MCF 10A (cell line): ENCODE results near the gene SLC7A9. TPM values are rescaled to one million over a fixed set of nuclear protein-coding genes. Genes with fewer than 3 reads are reported as not detected.

Experiments
- BruUV-seq: library from RNA; stranded (reverse); fragments of 400-500 nt; replicated peaks from 2 replicates; lab custom pipeline; 2021; lab: Mats Ljungman, UMichigan
- CTCF ChIA-PET: fragments of 300-600 bp; sonication (Branson Sonifier 250); formaldehyde crosslinking; extraction: SDS; loops from one replicate; lab custom pipeline; 2021; ENCODE audit warnings: antibody characterized with exemption, inconsistent platforms; lab: Yijun Ruan, JAX
- POLR2A ChIA-PET: fragments of 300-600, 350-650 bp; sonication (Branson Sonifier 250); formaldehyde crosslinking; extraction: SDS; loops from one replicate; lab custom pipeline; 2020; ENCODE audit warnings: antibody characterized with exemption, inconsistent platforms; lab: Yijun Ruan, JAX
- DNase-seq: peaks from one replicate; pipeline ENCODE4 v3.0.0-alpha.2; 2018; ENCODE audit not compliant: unreplicated experiment
- H3K27ac Mint-ChIP-seq: one replicate; pipeline ENCODE4 v1.8.0; 2022; ENCODE audit warnings: mild to moderate bottlenecking, low read depth, mixed read lengths; ENCODE audit not compliant: unreplicated experiment
- H3K27me3 Mint-ChIP-seq: one replicate; pipeline ENCODE4 v1.8.0; 2022; ENCODE audit warnings: mixed read lengths; ENCODE audit not compliant: insufficient read depth, unreplicated experiment
- H3K36me3 Mint-ChIP-seq: one replicate; pipeline ENCODE4 v1.8.0; 2022; ENCODE audit warnings: mild to moderate bottlenecking, moderate library complexity, mixed read lengths; ENCODE audit not compliant: insufficient read depth, unreplicated experiment
- H3K4me1 Mint-ChIP-seq: one replicate; pipeline ENCODE4 v1.8.0; 2022; ENCODE audit warnings: mixed read lengths; ENCODE audit not compliant: insufficient read depth, unreplicated experiment
- H3K4me3 Mint-ChIP-seq: one replicate; pipeline ENCODE4 v1.8.0; 2022; ENCODE audit warnings: mild to moderate bottlenecking, moderate library complexity, mixed read lengths; ENCODE audit not compliant: unreplicated experiment
- H3K9me3 Mint-ChIP-seq: one replicate; pipeline ENCODE4 v1.8.0; 2022; ENCODE audit warnings: mixed read lengths; ENCODE audit not compliant: unreplicated experiment
- intact Hi-C: fragments of 100-400 bp; cut with micrococcal nuclease; formaldehyde crosslinking; loops from 2 replicates; pipeline ENCODE4 v1.14.1; 2022
- total RNA-seq: library from RNA; stranded (reverse); gene quantifications from 2 replicates; pipeline ENCODE4 v1.2.3, GENCODE V29; 2022
- TF ChIP-seq, protein P1 (sequence below): fragments of 200-600 bp; IDR thresholded peaks from one replicate; pipeline ENCODE4 v1.8.0; 2022; ENCODE audit warnings: antibody characterized with exemption, mild to moderate bottlenecking; ENCODE audit not compliant: unreplicated experiment

SLC7A9 gene
- total RNA-seq, 1 experiment from 2014 or later: not detected

DNA sequence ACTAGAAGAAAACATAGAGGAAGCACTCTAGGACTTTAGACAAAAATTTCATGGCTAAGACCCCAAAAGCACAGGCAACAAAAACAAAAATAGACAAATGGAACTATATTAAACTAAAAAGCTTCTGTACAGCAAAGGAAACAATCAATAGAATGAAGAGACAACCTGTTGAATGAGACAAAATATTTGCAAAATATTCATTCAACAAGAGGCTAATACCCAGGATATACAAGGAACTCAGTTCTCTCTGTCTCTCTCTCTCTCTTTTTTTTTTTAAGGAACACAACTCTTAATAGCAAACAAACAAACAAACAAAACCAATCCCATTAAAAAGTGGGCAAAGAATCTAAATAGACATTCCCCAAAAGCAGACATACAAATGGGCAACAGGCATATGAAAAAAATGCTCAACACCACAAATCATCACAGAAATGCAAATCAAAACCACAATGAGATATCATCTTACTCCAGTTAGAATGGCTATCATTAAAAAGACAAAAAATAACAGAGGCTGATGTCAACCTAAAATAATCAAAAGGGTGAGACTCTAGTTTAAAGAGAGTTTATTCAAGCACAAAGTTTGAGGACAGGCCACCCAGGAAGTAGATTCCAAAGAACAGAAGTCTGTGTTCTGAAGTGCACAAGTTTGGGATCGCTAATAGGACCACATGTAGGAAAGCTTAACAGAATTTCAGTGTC is 27.1 kb upstream of the SLC7A9 start:
- CTCF ChIA-PET: no interaction called here
- TF ChIP-seq, protein P1, sequence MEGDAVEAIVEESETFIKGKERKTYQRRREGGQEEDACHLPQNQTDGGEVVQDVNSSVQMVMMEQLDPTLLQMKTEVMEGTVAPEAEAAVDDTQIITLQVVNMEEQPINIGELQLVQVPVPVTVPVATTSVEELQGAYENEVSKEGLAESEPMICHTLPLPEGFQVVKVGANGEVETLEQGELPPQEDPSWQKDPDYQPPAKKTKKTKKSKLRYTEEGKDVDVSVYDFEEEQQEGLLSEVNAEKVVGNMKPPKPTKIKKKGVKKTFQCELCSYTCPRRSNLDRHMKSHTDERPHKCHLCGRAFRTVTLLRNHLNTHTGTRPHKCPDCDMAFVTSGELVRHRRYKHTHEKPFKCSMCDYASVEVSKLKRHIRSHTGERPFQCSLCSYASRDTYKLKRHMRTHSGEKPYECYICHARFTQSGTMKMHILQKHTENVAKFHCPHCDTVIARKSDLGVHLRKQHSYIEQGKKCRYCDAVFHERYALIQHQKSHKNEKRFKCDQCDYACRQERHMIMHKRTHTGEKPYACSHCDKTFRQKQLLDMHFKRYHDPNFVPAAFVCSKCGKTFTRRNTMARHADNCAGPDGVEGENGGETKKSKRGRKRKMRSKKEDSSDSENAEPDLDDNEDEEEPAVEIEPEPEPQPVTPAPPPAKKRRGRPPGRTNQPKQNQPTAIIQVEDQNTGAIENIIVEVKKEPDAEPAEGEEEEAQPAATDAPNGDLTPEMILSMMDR: no peak

DNA sequence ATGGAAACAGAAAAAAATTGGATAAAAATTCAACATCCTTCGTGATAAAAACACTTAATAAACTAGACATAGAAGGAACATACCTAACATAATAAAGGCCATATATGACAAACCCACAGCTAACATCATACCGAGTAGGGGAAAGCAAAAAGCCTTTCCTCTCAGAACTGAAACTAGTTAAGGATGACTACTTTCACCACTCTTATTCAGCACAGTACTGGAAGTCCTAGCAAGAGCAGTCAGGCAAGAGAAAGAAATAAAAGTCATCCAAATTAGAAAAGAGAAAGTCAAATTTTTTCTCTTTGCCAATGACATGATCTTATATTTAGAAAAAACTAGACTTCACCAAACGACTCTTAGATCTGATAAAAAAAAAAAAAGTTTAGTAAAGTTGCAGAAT is 25.8 kb upstream of the SLC7A9 start:
- no TSS peak for BruUV-seq
- Mint-ChIP-seq H3K4me3 (no peak overlapping the region), H3K4me1 (no peaks in the 10 kb centered on the region), H3K36me3 (peaks cover 7% of the 10 kb centered on the region), H3K9me3 (peaks cover 8% of the 10 kb centered on the region), H3K27me3 (no peaks in the 10 kb centered on the region), H3K27ac (no peak overlapping the region)
- DNase-seq: no peak
- TF ChIP-seq, protein P1: no peak
- POLR2A ChIA-PET: no interaction called here
- CTCF ChIA-PET: no interaction called here
- intact Hi-C loops: no loop called here

More for the DNA sequence above, 27.1 kb upstream of the SLC7A9 start:
- H3K4me3 Mint-ChIP-seq: no peak overlapping the region
- no peak for DNase-seq
- no peak overlapping the region for H3K27ac Mint-ChIP-seq
- H3K9me3 Mint-ChIP-seq: peaks cover 3% of the 10 kb centered on the region
- H3K27me3 Mint-ChIP-seq: no peaks in the 10 kb centered on the region
- POLR2A ChIA-PET: no interaction called here
- H3K36me3 Mint-ChIP-seq: peaks cover 9% of the 10 kb centered on the region
- intact Hi-C loops: no loop called here
- H3K4me1 Mint-ChIP-seq: no peaks in the 10 kb centered on the region
- BruUV-seq: no TSS peak

DNA sequence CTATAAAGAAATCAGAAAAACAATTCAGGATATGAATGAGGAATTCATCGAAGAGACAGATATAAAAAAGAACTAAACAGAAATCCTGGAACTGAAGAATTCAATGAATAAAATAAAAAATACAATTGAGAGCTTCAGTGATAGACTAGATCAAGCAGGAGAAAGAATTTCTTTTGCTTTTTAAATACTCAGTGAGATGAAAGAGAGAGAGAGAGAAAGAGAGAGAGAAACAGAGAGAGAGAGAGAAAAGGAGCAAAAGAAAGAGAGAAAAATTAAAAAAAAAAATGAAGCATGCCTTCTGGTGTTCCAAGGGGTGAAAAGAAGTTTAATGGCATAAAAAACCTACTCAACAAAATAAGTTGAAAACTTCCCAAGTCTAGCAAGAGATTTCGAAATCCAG is 22.0 kb upstream of the SLC7A9 start:
- BruUV-seq: no TSS peak
- CTCF ChIA-PET: interaction anchor here (0.6 kb wide), 1 partner anchor 540 kb away, joined by 3 read pairs; no protein-coding TSS in a partner anchor
- intact Hi-C loops: no loop called here
- Mint-ChIP-seq H3K9me3 (peaks cover 8% of the 10 kb centered on the region), H3K27me3 (no peaks in the 10 kb centered on the region), H3K4me3 (no peak overlapping the region), H3K4me1 (no peaks in the 10 kb centered on the region), H3K36me3 (peaks cover 5% of the 10 kb centered on the region), H3K27ac (no peak overlapping the region)
- DNase-seq: no peak
- POLR2A ChIA-PET: interaction anchor here (0.7 kb wide), 1 partner anchor 248 kb away, joined by 4 read pairs; no protein-coding TSS in a partner anchor
- TF ChIP-seq, protein P1: no peak

DNA sequence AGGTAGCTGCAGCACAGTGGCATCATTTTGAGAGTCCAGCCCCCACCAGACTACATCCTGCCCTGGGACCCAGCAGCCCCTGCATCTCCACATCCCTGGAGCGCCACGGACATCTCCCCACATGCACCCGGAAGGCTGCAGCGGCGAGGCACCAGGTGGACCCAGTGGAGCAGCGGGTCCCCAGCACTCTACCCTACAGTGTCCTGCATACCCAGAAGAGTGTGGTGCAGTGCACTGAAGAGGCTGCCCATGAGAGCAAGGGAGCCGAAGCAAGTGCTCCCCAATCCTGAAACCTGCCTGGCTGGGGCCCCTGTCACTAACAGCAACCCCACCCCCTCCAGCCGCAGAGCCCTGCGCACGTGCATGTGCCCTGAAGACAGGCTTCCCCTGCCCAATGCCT is 21.3 kb upstream of the SLC7A9 start:
- no peak overlapping the region for H3K27ac Mint-ChIP-seq

More for the DNA sequence above, 21.3 kb upstream of the SLC7A9 start:
- peaks cover 5% of the 10 kb centered on the region for H3K36me3 Mint-ChIP-seq
- CTCF ChIA-PET: interaction anchor here (0.6 kb wide), 2 partner anchors 210 to 1107 kb away, joined by 3 read pairs; no protein-coding TSS in a partner anchor
- H3K27me3 Mint-ChIP-seq: no peaks in the 10 kb centered on the region
- H3K9me3 Mint-ChIP-seq: peaks cover 8% of the 10 kb centered on the region
- no TSS peak for BruUV-seq
- intact Hi-C loops: no loop called here
- no peak for DNase-seq
- POLR2A ChIA-PET: no interaction called here
- no peak overlapping the region for H3K4me3 Mint-ChIP-seq
- H3K4me1 Mint-ChIP-seq: no peaks in the 10 kb centered on the region
- TF ChIP-seq, protein P1: no peak
